BE2C (cell line): ENCODE data around the gene SLC25A13.
A peak's percentile ranks its signal among the peaks of the same experiment; 100 is the strongest.

Experiments used
- DNase-seq: peaks from one replicate; pipeline ENCODE4 v3.0.0-alpha.2; 2020
- H3K27me3 ChIP-seq: fragments of 250-450 bp; sonication (Bioruptor Pico); 2 replicates; pipeline ENCODE4 v1.5.1; 2020; ENCODE audit warnings: mild to moderate bottlenecking
- H3K36me3 ChIP-seq: fragments of 250-450 bp; sonication (Bioruptor Pico); 2 replicates; pipeline ENCODE4 v1.5.1; 2020; ENCODE audit warnings: mild to moderate bottlenecking
- H3K4me1 ChIP-seq: fragments of 250-450 bp; sonication (Bioruptor Pico); 2 replicates; pipeline ENCODE4 v1.5.1; 2020
- H3K4me3 ChIP-seq: 2 replicates; pipeline ENCODE4 v1.5.1; 2011; ENCODE audit warnings: low read depth, low read length
- H3K9me3 ChIP-seq: fragments of 250-450 bp; sonication (Bioruptor Pico); 2 replicates; pipeline ENCODE4 v1.5.1; 2020
- CTCF ChIP-seq: IDR thresholded peaks from 2 replicates; pipeline ENCODE4 v1.5.1; 2012; ENCODE audit warnings: mild to moderate bottlenecking, low read depth, low read length

Gene SLC25A13

DNA sequence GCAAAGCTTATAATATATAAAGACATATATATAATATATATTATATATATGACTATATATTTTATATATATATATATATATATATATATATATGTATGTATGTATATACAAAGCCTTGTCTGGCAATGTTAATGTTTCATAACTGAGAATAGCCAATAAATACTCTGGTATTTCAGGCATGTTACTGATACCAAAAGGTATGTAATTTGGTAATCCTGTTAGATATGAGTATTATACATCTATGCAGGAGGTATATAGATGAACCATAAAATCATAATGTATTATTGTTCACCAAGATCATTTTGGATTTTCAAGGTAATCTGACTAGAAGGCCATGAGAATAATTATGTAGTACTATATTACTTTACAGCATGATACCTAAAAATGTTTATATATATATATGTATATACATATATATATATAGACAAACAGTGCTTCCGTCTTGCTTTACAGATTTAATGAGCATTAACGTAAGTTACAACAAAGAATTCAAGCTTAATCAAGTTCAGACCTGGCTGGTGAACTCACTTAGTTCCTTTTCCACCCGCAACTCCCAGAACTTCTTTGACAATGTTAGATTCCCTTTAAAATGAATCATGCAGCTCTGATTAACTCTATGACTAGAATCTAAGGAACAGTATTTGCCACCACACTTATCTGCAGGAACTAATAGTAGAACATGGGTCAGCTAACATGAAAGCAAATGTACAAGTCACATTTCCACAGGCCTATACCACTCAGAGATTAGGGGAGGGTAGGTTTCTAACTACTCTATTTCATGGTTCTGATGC, 82.7 kb downstream of the SLC25A13 start:
- peaks cover 12% of the 10 kb centered on the region for H3K4me1 ChIP-seq
- no peaks in the 10 kb centered on the region for H3K9me3 ChIP-seq
- H3K36me3 ChIP-seq = no peaks in the 10 kb centered on the region; the same call in 1 of the 2 replicates
- H3K27me3 ChIP-seq = no peaks in the 10 kb centered on the region
- no peak overlapping the region for H3K4me3 ChIP-seq
- TF ChIP-seq CTCF = no peak
- no peak for DNase-seq

GRCh38 chr7:96238474-96238873, 83.4 kb downstream of the SLC25A13 start:
- Histone ChIP-seq H3K9me3 (no peaks in the 10 kb centered on the region), H3K4me1 (peaks cover 19% of the 10 kb centered on the region), H3K4me3 (no peak overlapping the region), H3K36me3 (no peaks in the 10 kb centered on the region; the same call in 1 of the 2 replicates), H3K27me3 (no peaks in the 10 kb centered on the region)
- no peak for DNase-seq
- TF ChIP-seq CTCF = no peak

GRCh38 chr7:96237040-96237439, 84.9 kb downstream of the SLC25A13 start:
- peaks cover 24% of the 10 kb centered on the region for H3K4me1 ChIP-seq
- H3K27me3 ChIP-seq = no peaks in the 10 kb centered on the region
- TF ChIP-seq CTCF = no peak
- H3K36me3 ChIP-seq = peaks cover 3% of the 10 kb centered on the region
- no peak for DNase-seq
- H3K9me3 ChIP-seq = no peaks in the 10 kb centered on the region
- no peak overlapping the region for H3K4me3 ChIP-seq

DNA sequence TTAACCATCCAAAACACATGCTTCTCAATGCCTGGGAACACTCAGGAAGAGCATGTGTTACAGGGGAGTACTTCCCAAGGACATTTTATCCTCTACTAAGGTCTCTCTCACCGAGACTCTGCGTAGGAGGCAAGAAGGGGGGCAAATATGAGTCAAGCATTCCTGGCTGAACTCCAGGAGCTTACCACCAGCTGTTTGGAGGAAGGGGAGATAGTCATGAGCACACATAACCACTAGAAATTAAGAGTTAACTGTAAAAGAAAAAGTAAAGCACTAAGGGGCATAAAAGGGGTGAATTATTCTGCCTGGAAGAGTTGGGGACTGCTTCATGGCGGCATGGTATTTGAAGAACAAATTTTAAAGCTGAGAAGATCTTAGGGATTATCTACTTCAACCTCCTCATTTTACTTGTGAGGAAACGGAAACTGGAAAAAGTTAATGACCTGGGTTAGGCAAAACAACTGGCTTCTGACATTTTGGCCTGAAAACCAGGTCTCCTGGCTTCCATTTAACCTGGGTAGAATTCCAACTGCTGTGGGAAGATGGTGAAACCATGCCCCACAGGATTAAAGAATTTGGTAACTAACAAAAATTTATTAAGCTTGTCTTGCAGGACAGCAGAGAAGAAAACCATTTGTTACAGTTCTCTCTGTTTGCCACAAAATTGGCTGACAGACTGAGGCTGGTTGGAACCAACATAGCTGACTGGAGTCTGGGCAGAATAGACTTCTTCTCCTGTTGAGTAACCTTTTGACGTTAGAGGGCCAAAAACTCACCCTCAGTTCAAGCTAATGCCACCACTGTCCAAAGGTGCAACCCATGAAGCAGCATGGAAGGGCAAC, 85.5 kb downstream of the SLC25A13 start:
- DNase-seq = peak; percentile 55
- peaks cover 24% of the 10 kb centered on the region for H3K4me1 ChIP-seq

GRCh38 chr7:96235281-96235680, 86.6 kb downstream of the SLC25A13 start:
- Histone ChIP-seq H3K27me3 (no peaks in the 10 kb centered on the region), H3K36me3 (peaks cover 6% of the 10 kb centered on the region), H3K4me1 (peaks cover 24% of the 10 kb centered on the region), H3K9me3 (no peaks in the 10 kb centered on the region), H3K4me3 (no peak overlapping the region)
- DNase-seq = no peak
- no peak for TF ChIP-seq CTCF

More for the DNA sequence above, 85.5 kb downstream of the SLC25A13 start:
- Histone ChIP-seq H3K36me3 (peaks cover 6% of the 10 kb centered on the region), H3K27me3 (no peaks in the 10 kb centered on the region), H3K4me3 (no peak overlapping the region), H3K9me3 (no peaks in the 10 kb centered on the region)
- no peak for TF ChIP-seq CTCF
